Naive B cell (primary cell): ENCODE data around the gene ZC3H12C. TPM values are rescaled to one million over a fixed set of nuclear protein-coding genes. Genes with fewer than 3 reads are reported as not detected.

Experiments
- ATAC-seq, 2 donors: fragments of 150-1000 bp; cut with Tn5 transposase; 2 replicates each; pipeline ENCODE4 v1.10.0; 2021; ENCODE audit warnings: low read depth in 2 of 2, mild to moderate bottlenecking in 2 of 2, moderate library complexity in 2 of 2
- DNase-seq: peaks from one replicate; pipeline ENCODE4 v3.0.0; 2022
- H3K27ac Mint-ChIP-seq, 6 donors: one replicate each; pipeline ENCODE4 v1.8.0; 2020 to 2022; ENCODE audit warnings: mild to moderate bottlenecking in 6 of 6, mixed read lengths in 6 of 6, moderate library complexity in 5 of 6, inconsistent platforms in 2 of 6
- H3K27me3 Mint-ChIP-seq, 3 donors: one replicate each; pipeline ENCODE4 v1.8.0; 2021 to 2022; ENCODE audit warnings: mixed read lengths in 3 of 3, mild to moderate bottlenecking in 1 of 3
- H3K36me3 Mint-ChIP-seq, 2 donors: one replicate each; pipeline ENCODE4 v1.8.0; 2020 to 2022; ENCODE audit warnings: mixed read lengths in 2 of 2, inconsistent platforms in 1 of 2, mild to moderate bottlenecking in 1 of 2
- H3K4me1 Mint-ChIP-seq, 3 donors: one replicate each; pipeline ENCODE4 v1.8.0; 2020 to 2022; ENCODE audit warnings: mixed read lengths in 3 of 3, inconsistent platforms in 1 of 3, mild to moderate bottlenecking in 1 of 3, moderate library complexity in 1 of 3
- H3K4me3 Mint-ChIP-seq, 8 donors: one replicate each; pipeline ENCODE4 v1.8.0; 2020 to 2022; ENCODE audit warnings: mild to moderate bottlenecking in 8 of 8, mixed read lengths in 8 of 8, moderate library complexity in 8 of 8, inconsistent platforms in 2 of 8
- H3K9me3 Mint-ChIP-seq, 7 donors: one replicate each; pipeline ENCODE4 v1.8.0; 2020 to 2022; ENCODE audit warnings: mixed read lengths in 7 of 7, mild to moderate bottlenecking in 5 of 7, inconsistent platforms in 2 of 7, moderate library complexity in 1 of 7
- polyA plus RNA-seq, 6 donors: library from polyadenylated mRNA; unstranded; fragments of 300-500 nt; fragmentation: Illumina TruSeq; gene quantifications; one replicate each; pipeline ENCODE4 v1.2.3, GENCODE V29; 2021; ENCODE audit warnings: low read depth in 6 of 6

Gene ZC3H12C
- polyA plus RNA-seq, 6 donors from 2014 or later = 0.08 TPM; not detected in 5

DNA sequence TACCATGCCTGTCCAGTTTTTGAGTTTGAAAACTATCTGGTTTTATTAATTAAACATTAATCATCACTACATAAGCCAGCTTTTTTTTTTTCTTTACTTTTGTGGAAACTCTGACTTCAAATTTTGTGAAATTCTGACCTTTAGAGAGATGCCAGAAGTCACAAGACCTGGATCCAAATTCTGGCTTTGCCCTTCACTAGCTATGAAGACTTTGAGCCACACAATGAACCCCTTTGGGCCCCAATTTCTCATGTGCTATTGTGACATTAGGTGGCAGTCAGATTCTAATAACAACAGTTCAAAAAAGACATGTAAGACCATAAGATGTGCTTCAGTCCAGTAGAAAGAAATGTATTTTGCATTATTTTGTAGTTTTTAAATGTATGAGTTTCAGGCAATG is 60.3 kb downstream of the ZC3H12C start:
- no peak overlapping the region for H3K27ac Mint-ChIP-seq
- no peak overlapping the region for H3K4me3 Mint-ChIP-seq
- peaks cover 0 to 5% (median 0%) of the 10 kb centered on the region in 3 donors for H3K27me3 Mint-ChIP-seq
- H3K36me3 Mint-ChIP-seq = no peaks in the 10 kb centered on the region
- no peak for DNase-seq
- H3K4me1 Mint-ChIP-seq = no peaks in the 10 kb centered on the region
- H3K9me3 Mint-ChIP-seq = no peaks in the 10 kb centered on the region
- ATAC-seq = no peak

GRCh38 chr11:110156503-110156902 is 63.3 kb downstream of the ZC3H12C start:
- Mint-ChIP-seq H3K27ac (no peak overlapping the region), H3K4me3 (no peak overlapping the region), H3K9me3 (no peaks in the 10 kb centered on the region), H3K27me3 (peaks cover 0 to 12% (median 0%) of the 10 kb centered on the region in 3 donors), H3K36me3 (no peaks in the 10 kb centered on the region), H3K4me1 (no peaks in the 10 kb centered on the region)
- DNase-seq (no peak), ATAC-seq (no peak)

DNA sequence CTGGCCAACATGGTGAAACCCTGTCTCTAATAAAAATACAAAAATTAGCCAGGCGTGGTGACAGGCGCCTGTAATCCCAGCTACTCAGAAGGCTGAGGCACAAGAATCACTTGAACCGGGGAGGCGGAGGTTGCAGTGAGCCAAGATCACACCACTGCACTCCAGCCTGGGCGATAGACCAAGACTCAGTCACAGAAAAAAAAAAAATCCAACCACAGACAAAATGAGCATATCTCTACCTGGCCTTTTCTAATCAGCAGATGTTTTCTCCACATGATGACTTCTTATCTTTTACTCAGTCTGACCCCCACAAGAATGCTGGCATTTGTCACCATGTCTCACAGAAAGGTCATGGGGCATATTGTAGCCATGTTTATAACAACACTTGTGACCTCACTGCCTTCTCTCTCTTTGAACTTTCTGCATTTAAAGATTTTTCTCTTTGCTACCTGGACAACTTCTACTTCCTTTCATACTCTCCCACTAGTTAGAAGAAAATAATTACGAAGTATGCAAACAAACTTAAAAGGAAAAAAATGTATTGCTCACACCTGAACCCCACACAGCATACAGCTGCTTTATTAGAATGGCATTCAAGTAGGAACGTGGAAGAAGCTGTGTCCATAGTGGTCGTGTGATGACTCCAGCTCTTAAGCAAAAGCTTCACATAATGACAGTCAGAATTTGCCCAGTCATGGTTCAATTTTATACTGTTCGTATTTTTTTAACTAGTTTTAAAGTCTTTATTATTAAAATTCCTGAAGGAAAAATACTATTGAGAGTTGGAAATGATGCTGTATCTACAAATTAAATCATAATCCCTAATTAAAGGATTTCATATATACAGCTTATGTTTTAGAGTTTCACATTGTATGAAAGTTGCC is 65.4 kb downstream of the ZC3H12C start:
- DNase-seq (no peak), ATAC-seq (no peak)
- Mint-ChIP-seq H3K9me3 (no peaks in the 10 kb centered on the region), H3K27me3 (peaks cover 0 to 12% (median 0%) of the 10 kb centered on the region in 3 donors), H3K36me3 (no peaks in the 10 kb centered on the region), H3K4me3 (no peak overlapping the region), H3K4me1 (no peaks in the 10 kb centered on the region), H3K27ac (no peak overlapping the region)

DNA sequence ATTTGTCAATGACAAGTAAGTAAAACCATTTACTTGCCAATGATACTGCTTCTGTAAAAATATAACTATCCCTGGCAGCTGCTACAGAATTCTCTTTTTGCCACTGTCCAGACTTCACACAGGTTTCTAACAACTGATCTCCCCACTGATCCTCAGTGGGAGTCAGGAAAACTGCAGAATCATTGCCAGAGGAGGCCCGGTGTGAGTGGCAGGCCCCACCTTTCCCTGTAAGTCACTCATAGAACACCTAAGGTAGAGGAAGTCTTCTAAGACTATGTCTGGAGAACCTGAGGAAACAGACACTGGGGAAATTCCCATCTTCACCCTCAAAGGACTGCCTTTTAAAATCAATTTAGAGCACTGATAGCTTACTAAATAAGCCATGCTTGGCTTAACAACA is 66.3 kb downstream of the ZC3H12C start:
- DNase-seq (no peak), ATAC-seq (no peak)
- no peak overlapping the region for H3K4me3 Mint-ChIP-seq
- no peaks in the 10 kb centered on the region for H3K4me1 Mint-ChIP-seq
- peaks cover 0 to 12% (median 0%) of the 10 kb centered on the region in 3 donors for H3K27me3 Mint-ChIP-seq
- no peaks in the 10 kb centered on the region for H3K36me3 Mint-ChIP-seq
- H3K27ac Mint-ChIP-seq = no peak overlapping the region
- no peaks in the 10 kb centered on the region for H3K9me3 Mint-ChIP-seq

DNA sequence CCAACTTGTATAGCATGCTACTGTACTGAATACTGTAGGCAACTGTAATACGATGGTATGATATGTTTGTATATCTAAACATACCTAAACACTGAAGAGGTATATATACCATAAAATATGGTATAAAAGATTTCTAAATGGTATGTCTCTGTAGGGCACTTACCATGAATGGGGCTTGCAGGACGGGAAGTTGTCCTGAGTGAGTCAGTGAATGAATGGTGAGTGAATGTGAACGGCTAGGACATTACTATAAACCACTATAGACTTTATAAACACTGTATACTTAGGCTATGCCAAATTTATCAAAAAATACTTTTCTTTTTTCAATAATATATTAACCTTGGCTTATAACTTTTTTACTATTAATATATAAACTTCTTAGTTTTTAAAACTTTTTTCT is 66.8 kb downstream of the ZC3H12C start:
- Mint-ChIP-seq H3K27me3 (peaks cover 0 to 15% (median 0%) of the 10 kb centered on the region in 3 donors), H3K36me3 (no peaks in the 10 kb centered on the region), H3K9me3 (no peaks in the 10 kb centered on the region), H3K27ac (no peak overlapping the region), H3K4me3 (no peak overlapping the region), H3K4me1 (no peaks in the 10 kb centered on the region)
- DNase-seq (no peak), ATAC-seq (no peak)

- ATAC-seq = no peak
- Mint-ChIP-seq H3K4me1 (no peaks in the 10 kb centered on the region), H3K9me3 (no peaks in the 10 kb centered on the region), H3K36me3 (no peaks in the 10 kb centered on the region), H3K27me3 (peaks cover 0 to 19% (median 0%) of the 10 kb centered on the region in 3 donors), H3K4me3 (no peak overlapping the region), H3K27ac (no peak overlapping the region)
- no peak for DNase-seq
Measured at GRCh38 chr11:110160437-110160836, 67.2 kb downstream of the ZC3H12C start.

DNA sequence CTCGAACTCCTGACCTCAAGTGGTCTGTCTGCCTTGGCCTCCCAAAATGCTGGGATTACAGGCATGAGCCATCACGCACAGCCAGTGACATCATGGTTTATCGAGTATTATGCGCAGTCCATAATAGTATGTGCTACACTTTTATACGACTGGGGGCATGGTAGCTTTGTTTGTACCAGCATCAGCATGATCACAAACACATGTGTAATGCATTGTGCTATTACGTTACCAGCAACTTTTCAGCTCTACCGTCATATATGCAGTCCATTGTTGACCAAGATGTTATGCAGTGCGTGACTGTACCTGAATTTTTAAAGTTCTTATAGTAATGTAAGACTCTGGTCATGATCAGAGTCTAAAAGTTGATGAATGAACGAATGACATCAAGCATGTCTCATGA is 67.9 kb downstream of the ZC3H12C start:
- no peak for DNase-seq
- Mint-ChIP-seq H3K27me3 (peaks cover 0 to 20% (median 0%) of the 10 kb centered on the region in 3 donors), H3K36me3 (no peaks in the 10 kb centered on the region), H3K4me1 (no peaks in the 10 kb centered on the region), H3K9me3 (no peaks in the 10 kb centered on the region), H3K4me3 (no peak overlapping the region), H3K27ac (no peak overlapping the region)
- no peak for ATAC-seq

DNA sequence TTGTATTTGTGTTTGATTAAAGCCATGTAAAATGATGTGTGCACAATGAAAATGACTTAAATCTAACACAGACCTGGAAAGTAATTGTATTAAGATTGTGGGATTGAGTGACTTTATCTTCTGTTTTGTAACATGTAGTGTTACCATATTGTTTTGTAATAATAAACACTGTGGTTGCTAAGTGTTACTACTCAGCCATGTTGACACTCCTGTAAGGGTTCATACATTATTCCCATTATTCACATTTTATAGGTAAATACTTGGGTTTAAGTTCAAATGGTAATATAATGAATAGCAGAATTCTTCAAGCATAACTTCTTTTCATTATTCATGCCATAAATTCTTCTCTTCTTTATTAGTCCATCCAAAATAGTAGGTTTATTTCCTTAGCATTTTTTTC is 69.0 kb downstream of the ZC3H12C start:
- Mint-ChIP-seq H3K27ac (no peak overlapping the region), H3K36me3 (no peaks in the 10 kb centered on the region), H3K9me3 (no peaks in the 10 kb centered on the region), H3K4me1 (no peaks in the 10 kb centered on the region), H3K27me3 (peaks cover 0 to 20% (median 0%) of the 10 kb centered on the region in 3 donors), H3K4me3 (no peak overlapping the region)
- DNase-seq (no peak), ATAC-seq (no peak)

DNA sequence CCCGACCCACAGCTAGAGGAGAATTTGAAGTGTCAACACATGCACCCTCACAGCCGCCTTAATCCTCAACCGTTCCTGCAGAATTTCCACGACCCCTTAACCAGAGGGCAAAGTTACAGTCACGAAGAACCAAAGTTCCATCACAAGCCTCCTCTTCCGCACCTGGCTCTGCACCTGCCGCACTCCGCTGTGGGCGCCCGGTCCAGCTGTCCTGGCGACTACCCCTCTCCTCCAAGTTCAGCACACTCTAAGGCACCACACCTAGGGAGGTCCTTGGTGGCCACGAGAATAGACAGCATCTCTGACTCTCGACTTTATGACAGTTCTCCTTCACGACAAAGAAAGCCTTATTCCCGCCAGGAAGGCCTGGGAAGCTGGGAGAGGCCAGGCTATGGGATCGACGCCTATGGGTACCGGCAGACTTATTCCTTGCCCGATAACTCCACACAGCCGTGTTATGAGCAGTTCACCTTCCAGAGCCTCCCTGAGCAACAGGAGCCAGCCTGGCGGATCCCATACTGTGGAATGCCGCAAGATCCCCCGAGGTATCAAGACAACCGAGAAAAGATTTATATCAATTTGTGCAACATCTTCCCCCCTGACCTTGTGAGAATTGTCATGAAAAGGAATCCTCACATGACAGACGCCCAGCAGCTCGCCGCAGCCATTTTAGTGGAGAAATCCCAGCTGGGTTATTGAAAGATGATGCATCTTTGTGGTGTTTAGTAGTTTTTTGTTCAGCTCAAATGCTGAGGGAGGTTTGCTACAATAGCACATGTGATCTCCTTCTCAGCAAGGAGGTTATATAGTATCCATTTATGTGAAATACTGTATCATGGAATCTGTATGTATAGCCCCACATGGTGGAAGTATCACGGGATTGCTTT is 72.1 kb downstream of the ZC3H12C start:
- Mint-ChIP-seq H3K27me3 (peaks cover 0 to 8% (median 0%) of the 10 kb centered on the region in 3 donors), H3K4me1 (no peaks in the 10 kb centered on the region), H3K9me3 (no peaks in the 10 kb centered on the region), H3K36me3 (no peaks in the 10 kb centered on the region), H3K4me3 (no peak overlapping the region), H3K27ac (peak overlapping the region in 1 of 6 donors; percentile 61)
- DNase-seq = no peak
- ATAC-seq = no peak

DNA sequence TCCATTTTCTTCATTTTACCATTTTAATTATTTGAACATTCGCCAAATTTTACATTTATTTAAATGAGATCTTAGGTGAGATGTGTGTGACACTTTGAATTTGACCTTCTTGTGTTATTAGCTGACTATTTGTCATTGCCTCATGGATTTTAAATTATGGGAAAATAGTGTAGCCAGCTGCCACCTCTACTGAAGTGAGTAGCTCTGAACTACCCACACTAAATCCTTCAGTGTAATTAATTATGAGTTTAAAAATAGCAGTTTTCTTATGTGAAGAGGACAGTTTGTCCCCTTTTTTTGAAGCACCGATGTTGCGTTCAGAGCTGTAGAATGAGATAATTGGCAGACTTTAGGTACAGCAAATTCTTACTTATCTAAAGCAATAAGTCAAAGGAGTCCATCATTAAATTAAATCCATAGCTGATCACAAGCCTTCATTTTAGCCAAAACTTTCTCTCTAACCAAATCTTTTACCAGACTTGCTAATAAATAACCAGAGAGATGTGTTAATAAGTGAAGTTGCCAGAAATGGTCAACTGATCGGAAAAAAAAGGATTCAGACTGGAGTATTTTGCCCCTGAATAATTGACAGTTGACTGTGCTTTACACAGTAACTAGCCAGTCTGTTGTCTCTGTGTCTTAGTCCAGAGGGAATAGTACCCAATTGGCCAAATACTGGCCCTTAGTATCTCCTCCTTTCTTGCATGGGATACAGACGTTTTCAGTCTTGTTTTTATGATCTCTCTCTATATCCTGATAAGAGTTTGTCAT is 75.0 kb downstream of the ZC3H12C start:
- no peak for ATAC-seq
- no peaks in the 10 kb centered on the region for H3K4me1 Mint-ChIP-seq
- DNase-seq = no peak
- no peak overlapping the region for H3K27ac Mint-ChIP-seq
- no peaks in the 10 kb centered on the region for H3K36me3 Mint-ChIP-seq
- H3K4me3 Mint-ChIP-seq = no peak overlapping the region
- no peaks in the 10 kb centered on the region for H3K9me3 Mint-ChIP-seq
- peaks cover 6 to 17% (median 9%) of the 10 kb centered on the region in 3 donors for H3K27me3 Mint-ChIP-seq

- no peak overlapping the region for H3K27ac Mint-ChIP-seq
- no peaks in the 10 kb centered on the region for H3K36me3 Mint-ChIP-seq
- peaks cover 16 to 25% (median 17%) of the 10 kb centered on the region in 3 donors for H3K27me3 Mint-ChIP-seq
- H3K9me3 Mint-ChIP-seq = no peaks in the 10 kb centered on the region
- H3K4me3 Mint-ChIP-seq = no peak overlapping the region
- DNase-seq = no peak
- no peak for ATAC-seq
- peaks cover 3 to 6% (median 6%) of the 10 kb centered on the region in 3 donors for H3K4me1 Mint-ChIP-seq
Measured at GRCh38 chr11:110169738-110170137, 76.5 kb downstream of the ZC3H12C start.

DNA sequence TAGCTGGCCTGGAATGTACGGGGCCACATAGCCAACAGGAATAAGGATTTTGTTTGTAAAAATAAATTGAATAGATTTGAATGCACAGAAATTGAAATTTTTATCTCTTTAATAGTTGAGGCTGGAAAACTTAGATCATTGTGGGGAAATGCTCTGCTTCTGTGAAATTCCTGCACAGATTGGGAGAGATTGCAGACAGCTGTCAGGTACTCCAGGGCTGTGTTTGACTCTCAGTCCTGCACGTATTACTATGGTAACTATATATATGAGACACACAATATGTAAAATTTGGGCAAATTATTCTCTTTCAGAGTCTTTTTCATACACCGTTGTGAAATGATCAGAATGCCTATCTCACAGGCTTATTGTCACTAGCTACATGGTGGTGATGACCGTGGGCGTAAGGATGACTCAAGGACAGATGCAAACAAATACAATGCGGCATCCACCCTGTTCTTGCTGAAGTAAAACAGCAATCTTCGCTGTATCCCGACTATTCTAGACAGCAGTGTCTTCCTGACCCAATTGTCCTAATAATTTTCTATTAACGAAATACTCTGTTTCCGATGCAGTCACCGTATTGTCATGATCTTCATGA is 79.4 kb downstream of the ZC3H12C start:
- H3K27me3 Mint-ChIP-seq = peaks cover 16 to 18% (median 17%) of the 10 kb centered on the region in 3 donors
- no peaks in the 10 kb centered on the region for H3K9me3 Mint-ChIP-seq
- ATAC-seq (no peak), DNase-seq (no peak)
- peaks cover 3 to 6% (median 6%) of the 10 kb centered on the region in 3 donors for H3K4me1 Mint-ChIP-seq
- no peaks in the 10 kb centered on the region for H3K36me3 Mint-ChIP-seq
- H3K27ac Mint-ChIP-seq = no peak overlapping the region
- H3K4me3 Mint-ChIP-seq = no peak overlapping the region
